Panc1 (cell line): ENCODE results near the gene STRADA. TPM values are rescaled to one million over a fixed set of nuclear protein-coding genes. Genes with fewer than 3 reads are reported as not detected.

Experiments used
- ATAC-seq: fragments of 200-7000 bp; cut with Tn5 transposase; 2 replicates; pipeline ENCODE4 v1.9.1; 2020; ENCODE audit warnings: mild to moderate bottlenecking, moderate library complexity
- BruUV-seq: library from RNA; stranded (reverse); fragments of 400-500 nt; replicated peaks from 2 replicates; lab custom pipeline; 2021; lab: Mats Ljungman, UMichigan
- CTCF ChIA-PET: fragments of 300-600 bp; sonication (Branson Sonifier 250); formaldehyde crosslinking; loops from one replicate; lab custom pipeline; 2022; ENCODE audit warnings: antibody characterized with exemption; lab: Charles Lee
- POLR2A ChIA-PET: fragments of 300-600 bp; sonication (Branson Sonifier 250); formaldehyde crosslinking; loops from one replicate; lab custom pipeline; 2022; ENCODE audit warnings: antibody characterized with exemption; lab: Charles Lee
- DNase-seq: peaks from one replicate; pipeline ENCODE4 v3.0.0-alpha.2; 2010; ENCODE audit warnings: low read depth, low spot score
- H3K27ac ChIP-seq: 2 replicates; pipeline ENCODE4 v1.5.1; 2011; ENCODE audit warnings: mild to moderate bottlenecking, low read length, inconsistent platforms
- H3K27me3 ChIP-seq: fragments of 200-500 bp; sonication (Bioruptor generic); 2 replicates; pipeline ENCODE4 v1.6.0; 2014; ENCODE audit warnings: low read length, inconsistent platforms; ENCODE audit not compliant: control insufficient read depth, insufficient read depth
- H3K36me3 ChIP-seq: fragments of 200-500 bp; sonication (Bioruptor generic); 2 replicates; pipeline ENCODE4 v1.5.1; 2014; ENCODE audit warnings: inconsistent platforms, mild to moderate bottlenecking, low read length, moderate library complexity; ENCODE audit not compliant: control insufficient read depth, insufficient read depth
- H3K4me1 ChIP-seq: 2 replicates; pipeline ENCODE4 v1.5.1; 2011; ENCODE audit warnings: inconsistent platforms, mild to moderate bottlenecking, low read length, moderate library complexity; ENCODE audit not compliant: control insufficient read depth, insufficient read depth
- H3K4me3 ChIP-seq, 2 experiments: 2 replicates each; pipeline ENCODE4 v1.5.1; 2011 to 2012; ENCODE audit warnings: low read depth in 2 of 2, low read length in 2 of 2, mild to moderate bottlenecking in 2 of 2, inconsistent platforms in 1 of 2, moderate library complexity in 1 of 2
- H3K9me3 ChIP-seq: fragments of 200-500 bp; sonication (Bioruptor generic); 2 replicates; pipeline ENCODE4 v1.5.1; 2014; ENCODE audit warnings: low read depth, mild to moderate bottlenecking, inconsistent platforms, low read length, moderate library complexity; ENCODE audit not compliant: control insufficient read depth, insufficient read depth
- CTCF ChIP-seq: fragments of 450-650 bp; IDR thresholded peaks from 2 replicates; pipeline ENCODE4 v1.5.1; 2017; ENCODE audit warnings: mild to moderate bottlenecking
- POLR2AphosphoS5 ChIP-seq: IDR thresholded peaks from 2 replicates; pipeline ENCODE4 v1.6.1; 2012; ENCODE audit warnings: mild to moderate bottlenecking, low read depth, low read length, moderate library complexity
- REST ChIP-seq, 2 experiments: IDR thresholded peaks; 2 replicates each; pipeline ENCODE4 v1.6.1; 2011 to 2012; ENCODE audit warnings: low read depth in 2 of 2, control low read depth in 1 of 2, low read length in 1 of 2, mild to moderate bottlenecking in 1 of 2, moderate library complexity in 1 of 2; ENCODE audit not compliant: insufficient read depth in 1 of 2
- SIN3A ChIP-seq: IDR thresholded peaks from 2 replicates; pipeline ENCODE4 v1.6.1; 2012; ENCODE audit warnings: low read depth, mild to moderate bottlenecking, low read length, moderate library complexity, borderline replicate concordance; ENCODE audit not compliant: insufficient read depth
- TCF7L2 ChIP-seq: IDR thresholded peaks from 2 replicates; pipeline ENCODE4 v1.6.1; 2011; ENCODE audit warnings: mild to moderate bottlenecking, low read depth, low read length, inconsistent platforms
- in situ Hi-C: cut with HindIII; loops from 2 replicates; pipeline ENCODE4 v1.10.0; 2016; ENCODE audit warnings: low sequenced_read_pairs, low pct_unique_long_range_greater_than_20kb
- intact Hi-C: fragments of 100-400 bp; cut with micrococcal nuclease; formaldehyde crosslinking; loops from one replicate; pipeline ENCODE4 v1.10.0; 2022; ENCODE audit not compliant: unreplicated experiment
- total RNA-seq: library from RNA; stranded (reverse); gene quantifications from one replicate; pipeline ENCODE4 v1.2.1, GENCODE V29; 2021; ENCODE audit not compliant: unreplicated experiment

The STRADA gene
- total RNA-seq, 1 experiment from 2014 or later, result 26.0 TPM

GRCh38 chr17:63764716-63765115 is 23.1 kb upstream of the STRADA start:
- H3K36me3 ChIP-seq, result peaks cover 15% of the 10 kb centered on the region
- BruUV-seq, result no TSS peak

More at GRCh38 chr17:63764716-63765115, 23.1 kb upstream of the STRADA start:
- Histone ChIP-seq H3K27me3 (no peaks in the 10 kb centered on the region), H3K9me3 (no peaks in the 10 kb centered on the region), H3K4me1 (no peaks in the 10 kb centered on the region), H3K27ac (no peak overlapping the region), H3K4me3 (no peak overlapping the region)
- intact Hi-C loops, result no loop called here
- ChIA-PET POLR2A (interaction anchor here (0.5 to 0.6 kb wide), 2 partner anchors 15 to 143 kb away, joined by 3 to 6 read pairs; no protein-coding TSS in a partner anchor), CTCF (no interaction called here)
- TF ChIP-seq REST (IDR thresholded peaks at IDR 0.05; ENCODE audit: insufficient read depth in 1 of 2, low read depth in 2 of 2, low read length in 1 of 2), result no peak
- TF ChIP-seq TCF7L2, result no peak
- no peak for TF ChIP-seq CTCF
- no peak for TF ChIP-seq POLR2AphosphoS5
- TF ChIP-seq SIN3A, result no peak
- in situ Hi-C loops, result no loop called here
- ATAC-seq, result no peak
- DNase-seq, result no peak
